Activated CD4-positive, CD25-positive, alpha-beta regulatory T cell treated with anti-CD3 and anti-CD28 coated beads, Interleukin-2, amount 50 U/mL, for 24 hours (primary cell): ENCODE data around the gene F2RL1.
"Not testable (repeated sequence)": the region's sequence is repeated elsewhere in the genome, so short reads cannot be mapped to it uniquely, and the experiment has no call there.

Experiments
- ATAC-seq, 2 donors: fragments of 150-1000 bp; cut with Tn5 transposase; one replicate each; pipeline ENCODE4 v1.10.0; 2021; ENCODE audit warnings: mild to moderate bottlenecking in 1 of 2, moderate library complexity in 1 of 2

F2RL1 gene

DNA sequence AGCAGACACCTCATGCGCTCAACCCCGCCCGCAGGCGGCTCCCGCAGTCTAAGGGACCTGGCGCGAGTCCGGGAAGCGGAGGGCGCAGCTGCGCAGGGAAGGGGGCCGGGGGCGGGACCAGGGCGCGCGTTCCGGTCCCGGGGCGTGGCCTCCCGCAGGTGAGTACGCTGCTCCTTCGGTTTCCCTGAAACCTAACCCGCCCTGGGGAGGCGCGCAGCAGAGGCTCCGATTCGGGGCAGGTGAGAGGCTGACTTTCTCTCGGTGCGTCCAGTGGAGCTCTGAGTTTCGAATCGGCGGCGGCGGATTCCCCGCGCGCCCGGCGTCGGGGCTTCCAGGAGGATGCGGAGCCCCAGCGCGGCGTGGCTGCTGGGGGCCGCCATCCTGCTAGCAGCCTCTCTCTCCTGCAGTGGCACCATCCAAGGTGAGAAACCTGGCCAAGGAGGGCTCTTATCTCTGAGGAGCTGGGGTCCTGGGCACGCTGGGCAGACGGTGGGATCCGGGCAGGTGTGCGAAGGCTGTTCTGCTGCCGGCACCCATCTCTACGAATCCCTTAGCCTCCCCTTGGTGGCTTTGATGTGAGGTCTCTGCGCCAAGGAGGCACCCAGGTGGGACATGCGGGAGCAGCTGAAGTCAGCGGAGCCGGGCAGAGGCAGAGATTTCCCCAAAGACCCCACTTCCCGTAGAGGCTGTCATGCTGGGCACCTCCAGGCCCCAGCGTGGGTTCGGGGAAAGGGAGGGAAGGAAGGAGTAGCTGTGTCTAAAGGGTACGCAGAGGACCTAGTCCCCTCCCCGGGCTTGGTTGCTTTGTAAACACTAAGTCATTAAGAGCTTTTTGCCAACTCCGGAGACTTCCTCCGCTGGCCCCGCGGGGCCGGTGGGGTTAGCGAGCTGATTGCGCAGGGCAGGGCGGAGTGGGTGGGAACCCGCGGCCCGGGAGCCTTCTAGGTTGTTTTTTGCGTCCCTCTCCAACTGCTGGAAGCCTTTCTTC lies at the start of gene F2RL1:
TSS of gene F2RL1 (plus strand) at position 187 of the 988 bp plus-strand sequence. CDS start at position 340, 153 bp downstream.
- ATAC-seq: peak; percentile 67 to 71

GRCh38 chr5:76771041-76771440 lies 47.8 kb upstream of the F2RL1 start:
- not testable (repeated sequence) for ATAC-seq

DNA sequence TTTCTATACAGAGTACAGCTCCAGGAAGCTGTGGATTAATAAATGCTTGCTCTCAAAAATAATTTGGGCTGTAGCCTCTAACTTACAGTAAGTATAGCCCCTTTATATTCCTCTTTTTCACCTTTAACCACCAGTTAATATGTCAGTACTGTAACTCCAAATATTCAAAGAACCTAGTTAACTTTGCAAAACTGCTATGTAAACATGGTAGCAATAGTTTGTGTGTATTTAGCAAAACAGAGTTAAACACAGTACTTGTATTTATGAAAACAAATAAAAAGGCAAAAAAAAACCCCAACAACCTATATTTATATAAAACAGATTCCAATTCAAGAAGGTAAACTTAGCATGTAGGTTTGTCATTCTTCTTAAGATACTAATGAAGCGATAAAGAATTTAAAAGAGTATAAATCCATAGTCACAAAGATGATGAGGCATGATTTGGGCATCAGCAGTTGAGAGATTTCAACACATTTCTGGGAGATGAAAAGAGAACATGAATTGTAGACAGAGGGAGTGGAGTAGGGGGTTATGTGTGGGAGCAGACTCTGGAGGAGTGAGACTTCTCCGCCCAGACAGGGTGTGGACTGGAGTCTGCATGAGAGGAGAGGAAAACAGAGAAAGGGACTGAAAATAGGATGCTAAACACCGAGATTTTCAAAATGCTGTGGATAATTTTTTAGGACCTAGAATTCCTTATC lies 47.0 kb upstream of the F2RL1 start:
- no peak for ATAC-seq

- ATAC-seq: no peak
Observed at GRCh38 chr5:76775921-76776320, 42.9 kb upstream of the F2RL1 start.

DNA sequence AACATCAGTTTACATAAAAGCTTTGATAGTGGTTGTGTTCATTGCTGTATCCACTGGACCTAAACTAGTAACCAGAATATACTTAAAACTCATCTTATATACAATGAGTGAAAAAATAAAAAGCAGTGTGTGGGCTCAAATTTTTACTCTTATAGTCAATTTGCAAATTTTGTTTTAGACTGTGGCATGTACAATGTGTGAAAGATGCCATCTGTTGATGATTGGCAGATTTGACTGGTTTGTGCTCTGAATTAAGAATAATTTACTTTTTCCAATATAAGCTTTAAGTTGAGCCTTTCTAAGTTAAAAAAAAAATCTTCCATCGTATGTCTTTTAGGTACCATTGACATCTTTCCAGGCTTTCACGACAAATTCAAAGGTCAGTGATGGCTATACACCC lies 42.4 kb upstream of the F2RL1 start:
- ATAC-seq: no peak

DNA sequence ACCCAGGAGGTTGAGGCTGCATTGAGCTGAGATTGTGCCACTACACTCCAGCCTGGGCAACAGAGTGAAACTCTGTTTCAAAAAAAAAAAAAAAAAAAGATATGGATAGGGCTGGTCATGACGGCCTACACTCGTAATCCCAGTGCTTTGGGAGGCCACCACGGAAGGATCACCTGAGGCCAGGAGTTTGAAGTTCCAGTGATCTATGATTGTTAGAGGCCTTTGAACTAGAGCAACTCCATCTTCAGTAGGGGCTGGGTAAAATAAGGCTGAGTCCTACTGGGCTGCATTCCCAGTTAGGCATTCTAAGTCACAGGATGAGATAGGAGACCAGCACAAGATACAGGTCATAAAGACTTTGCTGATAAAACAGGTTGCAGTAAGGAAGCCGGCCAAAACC lies 38.2 kb upstream of the F2RL1 start:
- not testable (repeated sequence) for ATAC-seq

GRCh38 chr5:76781775-76782174 lies 37.1 kb upstream of the F2RL1 start:
- no peak for ATAC-seq

GRCh38 chr5:76782444-76782843 lies 36.4 kb upstream of the F2RL1 start:
- no peak for ATAC-seq

DNA sequence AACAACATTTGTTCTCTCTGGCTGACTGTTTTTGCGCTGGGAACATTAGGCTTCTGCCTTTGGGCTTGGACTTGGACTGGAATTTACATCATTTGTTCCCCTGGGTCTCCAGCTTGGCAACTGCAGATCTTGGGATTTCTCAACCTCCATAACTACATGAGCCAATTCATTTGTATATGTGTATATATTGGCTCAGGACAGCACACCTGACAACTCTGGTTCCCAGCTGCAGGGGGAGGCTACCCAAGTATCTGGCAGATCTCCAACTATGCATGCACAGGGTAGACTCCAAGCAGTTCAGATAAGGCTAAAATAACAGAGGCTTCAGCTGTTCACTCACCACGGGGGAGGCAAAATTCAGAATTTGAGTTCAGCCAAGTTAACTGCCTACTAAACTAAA lies 31.6 kb upstream of the F2RL1 start:
- ATAC-seq: no peak

- ATAC-seq: no peak
Observed at GRCh38 chr5:76788362-76788761, 30.5 kb upstream of the F2RL1 start.

DNA sequence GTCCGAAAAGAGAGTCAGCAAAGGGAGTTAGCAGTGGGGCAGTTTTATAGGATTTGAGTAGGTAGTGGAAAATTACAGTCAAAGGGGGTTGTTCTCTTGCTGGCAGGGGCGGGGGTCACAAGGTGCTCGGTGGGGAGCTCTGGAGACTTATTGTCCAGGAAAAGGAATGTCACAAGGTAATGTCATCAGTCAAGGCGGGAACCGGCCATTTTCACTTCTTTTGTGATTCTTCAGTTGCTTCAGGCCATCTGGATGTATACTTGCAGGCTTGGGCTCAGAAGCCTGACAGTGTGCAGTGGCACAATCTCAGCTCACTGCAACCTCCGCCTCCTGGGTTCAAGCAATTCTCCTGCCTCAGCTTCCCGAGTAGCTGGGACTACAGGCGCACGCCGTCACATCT lies 29.6 kb upstream of the F2RL1 start:
- not testable (repeated sequence) for ATAC-seq

DNA sequence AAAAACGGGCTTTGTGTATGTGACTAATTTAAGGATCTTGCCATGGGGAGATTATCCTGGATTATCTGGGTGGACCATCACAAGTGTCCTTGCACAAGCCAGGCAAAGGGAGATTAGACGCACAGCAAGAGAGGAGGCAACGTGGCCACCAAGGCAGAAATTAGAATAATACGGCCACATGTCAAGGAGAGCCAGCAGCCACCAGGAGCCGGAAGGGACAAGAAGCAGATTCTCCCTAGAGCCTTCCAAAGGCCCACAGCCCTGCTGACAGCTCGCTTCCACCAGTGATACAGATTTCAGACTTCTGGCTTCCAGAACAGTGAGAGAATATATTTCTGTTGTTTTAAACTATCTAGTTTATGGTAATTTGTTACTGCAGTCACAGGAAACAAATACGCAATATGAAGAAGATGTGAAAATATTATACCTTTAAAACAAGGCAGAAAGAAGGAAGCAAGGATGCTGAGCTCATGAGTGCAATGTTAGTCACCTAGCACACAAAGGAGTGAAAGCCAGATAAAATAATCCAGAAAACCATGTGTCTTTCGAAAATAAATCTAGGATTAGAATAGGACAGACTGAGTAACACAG lies 28.7 kb upstream of the F2RL1 start:
- peak; percentile 17 to 57 for ATAC-seq

- peak; percentile 78 to 79 for ATAC-seq
Observed at GRCh38 chr5:76790632-76791290, 28.1 kb upstream of the F2RL1 start.

- no peak for ATAC-seq
Observed at GRCh38 chr5:76791461-76791860, 27.4 kb upstream of the F2RL1 start.

DNA sequence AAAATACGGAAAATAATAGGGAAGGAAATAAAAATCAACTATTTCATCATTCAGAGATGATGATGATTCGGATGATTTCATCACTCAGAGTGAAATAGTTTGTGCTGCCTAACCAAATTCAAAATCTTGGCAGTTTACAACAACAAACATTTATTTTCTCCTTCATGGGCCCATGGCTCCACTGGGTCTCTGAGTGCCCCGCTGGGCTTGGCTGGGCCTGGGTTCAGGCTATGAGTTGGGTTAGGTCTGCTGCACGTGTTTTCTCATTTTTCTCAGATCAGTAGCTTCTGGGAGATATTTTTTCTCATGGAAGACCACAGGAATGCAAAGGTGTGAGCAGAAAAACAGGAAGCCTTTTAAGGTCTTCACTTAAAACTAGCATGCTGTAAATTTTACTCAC lies 24.0 kb upstream of the F2RL1 start:
- ATAC-seq: no peak

GRCh38 chr5:76799588-76799987 lies 19.2 kb upstream of the F2RL1 start:
- ATAC-seq: no peak

DNA sequence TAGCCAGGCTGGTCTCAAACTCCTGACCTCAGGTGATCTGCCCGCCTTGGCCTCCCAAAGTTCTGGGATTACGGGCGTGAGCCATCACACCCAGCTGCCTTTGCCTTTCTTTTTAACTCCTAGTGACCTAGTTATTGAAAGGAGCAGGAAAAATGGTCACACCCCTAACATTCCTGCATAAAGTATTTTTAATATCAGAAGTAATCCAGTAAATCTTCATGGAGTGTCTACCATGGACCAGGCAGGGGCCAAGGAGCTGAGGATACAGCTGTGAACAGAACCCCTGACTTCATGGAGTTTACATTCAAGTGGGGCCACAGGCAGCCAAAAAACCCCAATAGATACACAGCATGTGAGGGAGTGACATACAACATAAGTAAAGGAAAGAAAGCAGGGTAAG lies 18.3 kb upstream of the F2RL1 start:
- ATAC-seq: no peak

GRCh38 chr5:76801159-76801802 lies 17.5 kb upstream of the F2RL1 start:
- ATAC-seq: no peak

- ATAC-seq: no peak
Observed at GRCh38 chr5:76801803-76802195, 17.0 kb upstream of the F2RL1 start.

DNA sequence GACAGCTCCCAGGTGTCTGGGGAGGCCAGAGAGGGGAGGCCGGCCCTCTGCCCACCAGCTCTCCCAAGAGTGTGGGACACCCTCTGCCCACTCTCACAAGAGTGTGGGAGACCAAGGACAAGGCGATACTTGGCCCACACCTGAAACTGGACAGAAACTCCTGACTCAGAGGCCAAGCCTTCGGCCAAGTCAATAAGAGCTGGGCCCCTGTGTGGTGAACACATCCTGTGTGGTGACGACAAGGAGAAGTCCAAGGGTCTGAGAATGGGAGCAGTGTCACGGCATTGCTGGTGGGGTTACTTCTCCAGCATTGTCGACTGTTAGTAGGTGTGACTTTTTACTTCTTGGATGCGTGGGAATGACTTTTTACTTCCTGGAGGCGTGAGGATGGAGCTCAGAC lies 14.6 kb upstream of the F2RL1 start:
- ATAC-seq: no peak

- no peak for ATAC-seq
Observed at GRCh38 chr5:76805821-76806505, 12.9 kb upstream of the F2RL1 start.

DNA sequence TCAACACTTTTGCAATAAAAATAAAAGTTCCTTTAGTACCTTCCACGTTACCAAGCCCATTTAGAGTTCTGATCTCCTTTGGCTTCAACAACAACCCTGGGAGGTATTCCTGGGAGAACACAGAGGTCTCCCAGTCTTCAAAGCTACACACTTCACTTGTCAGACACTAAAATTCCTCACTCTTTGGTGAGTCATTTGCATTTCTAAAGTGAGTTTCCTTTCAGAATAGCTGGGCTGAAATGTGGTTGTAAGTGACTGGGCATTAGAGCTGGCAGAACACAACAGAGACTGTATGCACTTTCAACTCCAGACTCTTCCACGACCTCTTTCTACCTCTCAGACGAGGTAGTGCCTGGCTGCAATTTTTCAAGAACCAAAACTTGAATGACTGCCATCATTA lies 11.5 kb upstream of the F2RL1 start:
- no peak for ATAC-seq
